Kidney epithelial cell (primary cell): ENCODE measurements around the gene KIF6. TPM values are rescaled to one million over a fixed set of nuclear protein-coding genes. Genes with fewer than 3 reads are reported as not detected.

Experiments used
- DNase-seq: peaks from one replicate; pipeline ENCODE4 v3.0.0-alpha.2; 2010; ENCODE audit warnings: low read depth
- H3K27me3 ChIP-seq: 2 replicates; pipeline ENCODE4 v1.6.0; 2011; ENCODE audit warnings: low read length; ENCODE audit not compliant: control insufficient read depth, insufficient read depth
- H3K36me3 ChIP-seq: 2 replicates; pipeline ENCODE4 v1.5.1; 2011; ENCODE audit warnings: low read length; ENCODE audit not compliant: control insufficient read depth, insufficient read depth
- H3K4me3 ChIP-seq: 2 replicates; pipeline ENCODE4 v1.5.1; 2011; ENCODE audit warnings: low read depth, mild to moderate bottlenecking, control low read depth, low read length
- total RNA-seq: library from RNA; depleted of rRNA; stranded (reverse); fragments of >200 nt; gene quantifications from 2 replicates; pipeline ENCODE4 v1.2.3, GENCODE V29; 2015
- TF ChIP-seq, protein P1 (sequence below): IDR thresholded peaks from 2 replicates; pipeline ENCODE4 v1.5.1; 2011; ENCODE audit warnings: mild to moderate bottlenecking, moderate library complexity, low read length, control low read depth, inconsistent platforms; ENCODE audit not compliant: insufficient read depth, poor library complexity, severe bottlenecking

The KIF6 gene
- total RNA-seq, 1 donor from 2014 or later = 0.33 TPM

DNA sequence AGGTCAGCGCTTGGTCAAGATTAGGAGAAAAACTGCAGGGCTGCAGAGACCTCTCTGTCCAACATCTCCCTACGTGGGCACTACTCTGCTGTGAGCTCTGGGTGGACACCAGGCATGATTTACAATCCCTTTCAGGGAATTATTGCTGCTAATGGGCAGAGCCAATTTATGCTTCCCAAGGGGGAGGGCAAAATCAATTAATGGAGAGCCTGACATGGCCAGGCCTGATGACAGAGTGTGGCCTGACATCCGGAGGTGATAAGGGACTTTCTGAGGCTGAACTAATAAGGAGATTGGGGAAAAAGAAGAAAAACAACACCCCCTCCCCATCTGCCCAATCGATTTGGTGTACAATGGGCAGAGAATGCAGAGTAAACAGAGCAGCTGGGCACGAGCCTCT, 397.7 kb downstream of the KIF6 start:
- Histone ChIP-seq H3K4me3 (no peak overlapping the region), H3K27me3 (peaks cover 3% of the 10 kb centered on the region), H3K36me3 (no peaks in the 10 kb centered on the region)
- DNase-seq = no peak
- TF ChIP-seq, protein P1, sequence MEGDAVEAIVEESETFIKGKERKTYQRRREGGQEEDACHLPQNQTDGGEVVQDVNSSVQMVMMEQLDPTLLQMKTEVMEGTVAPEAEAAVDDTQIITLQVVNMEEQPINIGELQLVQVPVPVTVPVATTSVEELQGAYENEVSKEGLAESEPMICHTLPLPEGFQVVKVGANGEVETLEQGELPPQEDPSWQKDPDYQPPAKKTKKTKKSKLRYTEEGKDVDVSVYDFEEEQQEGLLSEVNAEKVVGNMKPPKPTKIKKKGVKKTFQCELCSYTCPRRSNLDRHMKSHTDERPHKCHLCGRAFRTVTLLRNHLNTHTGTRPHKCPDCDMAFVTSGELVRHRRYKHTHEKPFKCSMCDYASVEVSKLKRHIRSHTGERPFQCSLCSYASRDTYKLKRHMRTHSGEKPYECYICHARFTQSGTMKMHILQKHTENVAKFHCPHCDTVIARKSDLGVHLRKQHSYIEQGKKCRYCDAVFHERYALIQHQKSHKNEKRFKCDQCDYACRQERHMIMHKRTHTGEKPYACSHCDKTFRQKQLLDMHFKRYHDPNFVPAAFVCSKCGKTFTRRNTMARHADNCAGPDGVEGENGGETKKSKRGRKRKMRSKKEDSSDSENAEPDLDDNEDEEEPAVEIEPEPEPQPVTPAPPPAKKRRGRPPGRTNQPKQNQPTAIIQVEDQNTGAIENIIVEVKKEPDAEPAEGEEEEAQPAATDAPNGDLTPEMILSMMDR = no peak

DNA sequence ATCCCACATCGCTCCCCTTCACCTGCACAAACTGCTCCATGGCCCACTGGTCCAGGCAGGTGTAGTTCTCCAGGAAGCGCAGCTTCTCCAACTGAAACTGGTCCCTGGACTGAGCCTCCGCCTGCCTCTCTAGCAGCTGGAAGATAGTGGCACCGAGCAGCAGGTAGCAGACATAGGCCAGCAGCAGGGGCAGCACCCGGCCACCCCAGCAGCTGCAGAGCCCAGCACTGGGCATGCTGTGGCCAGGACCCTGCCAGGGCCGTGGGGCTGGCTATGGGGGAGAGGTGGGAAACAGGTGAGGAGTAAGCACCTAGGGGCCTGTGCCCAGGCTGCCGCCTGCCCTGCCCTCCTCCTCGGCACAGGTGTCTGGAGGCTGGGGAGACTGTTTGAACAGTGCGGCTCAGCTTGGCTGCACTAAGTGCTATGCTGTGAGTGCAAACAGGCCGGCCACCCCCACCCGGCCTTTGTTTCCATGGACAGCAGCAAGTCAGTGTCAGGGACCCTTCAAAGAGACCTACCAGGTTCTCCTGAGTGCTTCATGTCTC, 402.8 kb downstream of the KIF6 start, which contains the start of gene KCNK16:
TSS of gene KCNK16 (minus strand) at position 397 of the 545 bp plus-strand sequence. CDS start at position 235, 162 bp downstream.
- TF ChIP-seq, protein P1 = no peak
- Histone ChIP-seq H3K27me3 (no peaks in the 10 kb centered on the region), H3K4me3 (no peak within 1 kb of the TSS), H3K36me3 (no peaks in the 10 kb centered on the region)
- no peak for DNase-seq

DNA sequence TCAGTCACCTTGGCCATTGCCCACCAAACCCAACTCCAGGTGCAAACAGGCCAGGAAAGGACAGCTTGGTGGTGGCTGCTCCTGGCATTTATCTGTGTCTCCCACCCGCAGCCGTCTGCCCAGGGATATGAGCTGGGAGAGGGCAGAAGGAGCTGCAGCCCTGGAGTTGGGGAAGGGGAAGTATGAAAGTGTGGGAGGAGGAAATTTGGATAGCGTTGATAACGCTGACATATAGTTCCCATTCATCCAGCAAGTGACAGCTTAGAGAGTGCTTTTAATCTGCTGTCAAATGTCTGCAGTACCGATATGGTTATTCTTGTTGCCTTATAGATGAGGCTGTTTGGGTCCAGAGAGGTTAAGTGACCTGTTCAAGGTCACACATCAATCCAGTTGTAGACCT, 403.4 kb downstream of the KIF6 start:
- TF ChIP-seq, protein P1 = no peak
- no peak for DNase-seq
- Histone ChIP-seq H3K4me3 (no peak overlapping the region), H3K36me3 (no peaks in the 10 kb centered on the region), H3K27me3 (no peaks in the 10 kb centered on the region)

DNA sequence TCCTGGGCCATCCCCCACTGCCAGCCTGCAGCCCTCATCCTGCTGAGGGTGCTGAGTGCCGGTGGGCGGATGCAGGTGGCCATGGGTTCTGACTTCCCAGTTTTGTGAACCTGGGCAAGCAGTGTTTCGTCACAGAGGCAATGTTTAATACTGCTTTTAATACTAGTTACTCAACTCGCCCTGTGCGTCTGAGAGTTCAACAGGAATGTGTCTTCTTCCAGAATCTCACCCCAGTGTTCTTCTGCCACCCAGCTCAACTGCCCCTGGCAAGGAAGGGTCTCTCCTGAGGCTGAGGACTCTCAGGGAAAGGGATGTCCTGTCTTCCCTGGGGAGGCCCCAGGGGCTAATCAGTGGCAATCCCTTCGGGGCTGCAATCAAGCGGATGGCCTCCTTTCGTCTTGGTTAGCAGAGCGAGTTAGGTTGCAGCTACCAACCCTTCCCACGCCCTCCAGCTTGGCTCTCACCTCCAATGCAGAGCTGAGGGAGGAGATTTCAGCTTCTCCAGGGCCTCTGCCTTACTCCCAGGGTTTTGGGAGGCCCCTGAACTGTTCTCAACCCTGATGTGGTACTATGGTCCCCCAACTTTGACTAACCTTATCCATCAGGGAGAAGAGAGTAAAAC, 404.7 kb downstream of the KIF6 start:
- TF ChIP-seq, protein P1 = no peak
- no peaks in the 10 kb centered on the region for H3K36me3 ChIP-seq
- DNase-seq = no peak
- no peak overlapping the region for H3K4me3 ChIP-seq
- peaks cover 4% of the 10 kb centered on the region for H3K27me3 ChIP-seq

DNA sequence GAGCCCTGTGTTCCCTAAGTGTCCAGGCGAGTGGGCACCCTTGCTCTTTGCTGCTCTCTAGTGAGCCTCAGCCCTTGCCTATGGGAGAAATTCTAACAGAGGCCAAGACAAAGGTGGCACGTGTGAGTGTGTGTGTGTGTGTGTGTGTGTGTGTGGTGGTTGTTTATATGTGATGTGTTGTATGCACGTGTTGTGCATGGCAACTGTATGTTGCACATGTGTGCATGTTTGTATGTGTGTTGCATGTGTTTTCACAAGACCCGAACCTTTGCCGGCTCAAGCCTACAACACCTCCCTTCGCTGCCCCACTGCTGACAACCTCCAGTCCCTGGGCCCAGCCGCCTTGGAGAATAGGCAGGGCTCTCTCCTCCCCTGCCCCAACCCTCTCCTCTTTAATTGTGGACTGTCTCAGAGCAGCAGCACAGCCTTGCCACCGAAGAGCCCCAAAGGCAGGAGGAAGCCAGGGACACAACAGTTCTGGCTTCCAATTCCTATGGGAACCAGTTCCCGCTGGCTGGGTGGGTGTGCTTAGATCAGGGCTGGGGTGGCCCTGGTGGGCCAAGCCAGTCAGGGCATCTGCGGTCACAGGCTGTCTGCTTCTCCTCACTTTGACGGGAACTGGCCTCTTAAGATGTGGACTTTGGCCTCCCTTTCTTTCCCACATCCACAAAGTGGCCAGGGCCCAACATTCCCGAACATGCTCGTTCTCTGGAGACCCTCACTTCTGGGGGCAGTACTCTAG, 405.4 kb downstream of the KIF6 start:
- H3K27me3 ChIP-seq = peaks cover 10% of the 10 kb centered on the region
- TF ChIP-seq, protein P1 = no peak
- no peak overlapping the region for H3K4me3 ChIP-seq
- no peak for DNase-seq
- no peaks in the 10 kb centered on the region for H3K36me3 ChIP-seq
